Measurements from ENCODE around the gene RXRG.

The RXRG gene

GRCh38 chr1:165444897-165445370 is at the start of gene RXRG:
Gene RXRG, minus strand, starts transcription at chr1:165445126. Its CDS starts 233 bp downstream, at chr1:165444893.
- no peak for TF ChIP-seq CTCF (IDR thresholded peaks at IDR 0.05; ENCODE audit: extremely low read depth, missing control alignments)
- no peak for DNase-seq (ENCODE audit: low spot score)

- no peak for TF ChIP-seq CTCF (IDR thresholded peaks at IDR 0.05; ENCODE audit: extremely low read depth, missing control alignments)
- DNase-seq (ENCODE audit: low spot score), result no peak
Observed at GRCh38 chr1:165492845-165493373, 48.0 kb upstream of the RXRG start.

GRCh38 chr1:165490175-165490574 is 45.2 kb upstream of the RXRG start:
- no peak for DNase-seq (ENCODE audit: low spot score)
- TF ChIP-seq CTCF (IDR thresholded peaks at IDR 0.05; ENCODE audit: extremely low read depth, missing control alignments), result no peak

- TF ChIP-seq CTCF (IDR thresholded peaks at IDR 0.05; ENCODE audit: extremely low read depth, missing control alignments), result no peak
- DNase-seq (ENCODE audit: low spot score), result no peak
Observed at GRCh38 chr1:165487921-165488320, 43.0 kb upstream of the RXRG start.

- DNase-seq (ENCODE audit: low spot score), result no peak
Observed at GRCh38 chr1:165486663-165487062, 41.7 kb upstream of the RXRG start.

GRCh38 chr1:165485716-165486115 is 40.8 kb upstream of the RXRG start:
- no peak for TF ChIP-seq CTCF (IDR thresholded peaks at IDR 0.05; ENCODE audit: extremely low read depth, missing control alignments)
- DNase-seq (ENCODE audit: low spot score), result no peak

More at GRCh38 chr1:165486663-165487062, 41.7 kb upstream of the RXRG start:
- TF ChIP-seq CTCF (IDR thresholded peaks at IDR 0.05; ENCODE audit: extremely low read depth, missing control alignments), result no peak

- TF ChIP-seq CTCF (IDR thresholded peaks at IDR 0.05; ENCODE audit: extremely low read depth, missing control alignments), result no peak
- DNase-seq (ENCODE audit: low spot score), result no peak
Observed at GRCh38 chr1:165484532-165484931, 39.6 kb upstream of the RXRG start.

Data from GM20000 (cell line).